Activated naive CD4-positive, alpha-beta T cell treated with anti-CD3 and anti-CD28 coated beads, Interleukin-2, amount 50 U/mL, for 72 hours (primary cell): Measurements from ENCODE around the gene HPCA. TPM values are rescaled to one million over a fixed set of nuclear protein-coding genes. Genes with fewer than 3 reads are reported as not detected.

Source experiments
- ATAC-seq, 2 donors: fragments of 150-1000 bp; cut with Tn5 transposase; 2 replicates each; pipeline ENCODE4 v1.10.0; 2021; ENCODE audit warnings: mild to moderate bottlenecking in 2 of 2, moderate library complexity in 2 of 2
- DNase-seq, 2 donors: peaks; one replicate each; pipeline ENCODE4 v3.0.0; 2021 to 2022; ENCODE audit warnings: low spot score in 2 of 2
- H3K27ac Mint-ChIP-seq, 2 donors: one replicate each; pipeline ENCODE4 v1.8.0; 2022; ENCODE audit warnings: mild to moderate bottlenecking in 2 of 2, mixed read lengths in 2 of 2
- H3K36me3 Mint-ChIP-seq, 2 donors: one replicate each; pipeline ENCODE4 v1.8.0; 2022; ENCODE audit warnings: mixed read lengths in 2 of 2
- H3K9me3 Mint-ChIP-seq, 2 donors: one replicate each; pipeline ENCODE4 v1.8.0; 2022; ENCODE audit warnings: mixed read lengths in 2 of 2
- total RNA-seq, 2 donors: library from RNA; stranded (reverse); gene quantifications; one replicate each; pipeline ENCODE4 v1.2.3, GENCODE V29; 2022

Gene HPCA
- total RNA-seq, 2 donors from 2014 or later = 0.35 to 0.87 TPM

DNA sequence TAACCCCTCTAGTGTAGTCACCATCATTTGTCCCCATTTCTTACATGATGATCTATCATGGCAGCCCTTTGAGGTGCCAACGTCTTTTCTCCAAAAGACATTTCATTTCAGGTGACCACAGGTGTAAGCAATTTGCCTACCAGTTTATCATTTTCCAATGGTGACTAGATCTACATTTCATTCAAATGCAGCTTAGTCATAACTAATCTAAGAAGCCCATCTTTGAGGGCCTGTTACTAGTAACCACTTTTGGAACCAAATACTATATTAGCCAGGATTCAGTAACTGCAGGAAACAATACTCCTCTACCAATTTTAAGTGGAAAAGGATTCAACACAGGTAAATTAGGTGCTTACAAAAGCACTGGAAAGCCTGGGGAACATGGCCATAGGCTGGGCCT lies 45.5 kb downstream of the HPCA start:
- H3K36me3 Mint-ChIP-seq = peaks cover 0 to under 1% of the 10 kb centered on the region in 2 donors
- ATAC-seq (no peak), DNase-seq (no peak)
- no peak overlapping the region for H3K27ac Mint-ChIP-seq
- no peaks in the 10 kb centered on the region for H3K9me3 Mint-ChIP-seq

GRCh38 chr1:32933742-32934322 lies 47.5 kb downstream of the HPCA start:
- ATAC-seq (no peak), DNase-seq (no peak)
- Mint-ChIP-seq H3K9me3 (no peaks in the 10 kb centered on the region), H3K36me3 (peaks cover 0 to 6% of the 10 kb centered on the region in 2 donors), H3K27ac (no peak overlapping the region)

GRCh38 chr1:32934535-32934934 lies 48.2 kb downstream of the HPCA start:
- no peak for ATAC-seq
- H3K9me3 Mint-ChIP-seq = no peaks in the 10 kb centered on the region
- H3K27ac Mint-ChIP-seq = no peak overlapping the region
- peaks cover 0 to 6% of the 10 kb centered on the region in 2 donors for H3K36me3 Mint-ChIP-seq
- DNase-seq = no peak

GRCh38 chr1:32937061-32937460 lies 50.8 kb downstream of the HPCA start:
- DNase-seq = no peak
- Mint-ChIP-seq H3K9me3 (no peaks in the 10 kb centered on the region), H3K27ac (peak overlapping the region; percentile 51 to 57), H3K36me3 (peaks cover 0 to 6% of the 10 kb centered on the region in 2 donors)
- no peak for ATAC-seq

DNA sequence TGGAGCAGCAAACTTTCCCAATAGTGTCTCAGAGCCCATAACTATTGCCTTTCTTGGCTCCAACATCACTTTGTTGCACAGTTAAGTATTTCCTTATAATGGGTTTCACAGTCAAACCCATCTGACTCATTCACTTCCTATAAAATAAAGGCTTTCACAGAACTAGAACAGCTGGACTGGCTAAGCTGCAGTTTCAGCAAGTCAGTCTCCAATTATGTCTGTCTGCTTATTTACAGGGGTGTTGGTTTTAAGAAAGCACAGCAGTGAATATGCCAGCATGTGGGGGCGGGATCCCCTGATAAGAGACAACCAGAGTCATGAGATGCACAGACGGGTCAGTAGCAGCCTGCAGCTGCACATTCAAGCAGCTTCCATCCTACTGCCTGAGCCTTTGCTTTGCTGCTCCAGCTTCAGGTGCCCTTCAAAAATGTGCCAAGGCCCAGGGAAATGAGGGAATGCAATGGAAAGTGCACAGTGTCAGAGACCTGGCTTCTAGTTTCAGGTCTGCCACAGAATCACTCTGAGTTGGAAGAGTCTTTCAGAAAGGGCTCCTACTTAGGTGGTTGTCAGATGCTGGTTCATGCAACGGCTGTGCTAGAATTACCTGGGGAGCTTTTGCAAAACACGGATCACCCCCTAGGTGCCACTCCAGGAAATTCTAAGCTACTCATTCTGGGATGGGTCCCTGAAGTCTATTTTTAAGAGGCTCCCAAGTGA lies 53.5 kb downstream of the HPCA start:
- DNase-seq (peak in 1 of 2 donors; percentile 17), ATAC-seq (peak; percentile 74 to 83)
- H3K27ac Mint-ChIP-seq = peak overlapping the region; percentile 46 to 65
- no peaks in the 10 kb centered on the region for H3K9me3 Mint-ChIP-seq
- H3K36me3 Mint-ChIP-seq = peaks cover 0 to 22% of the 10 kb centered on the region in 2 donors

DNA sequence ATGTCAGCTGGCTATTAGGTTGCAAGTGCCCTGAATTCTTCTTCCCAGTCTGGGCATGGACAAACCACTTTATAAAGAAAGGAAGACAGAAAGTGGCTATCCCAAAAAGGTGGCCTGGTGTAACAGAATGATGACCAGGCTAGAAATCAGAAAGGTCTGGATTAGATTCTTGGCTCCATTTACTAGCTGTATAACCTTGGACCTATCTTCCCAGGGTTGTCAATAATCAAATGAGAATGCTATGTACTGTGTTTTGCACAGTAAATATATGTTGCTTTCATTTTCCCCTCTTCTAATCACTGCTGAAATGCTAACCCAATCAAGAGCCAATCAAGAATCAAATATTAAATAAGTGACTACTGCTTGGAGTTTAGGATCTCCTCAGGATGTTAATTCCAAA lies 57.9 kb downstream of the HPCA start:
- Mint-ChIP-seq H3K27ac (peak overlapping the region in 1 of 2 donors; percentile 4), H3K9me3 (no peaks in the 10 kb centered on the region), H3K36me3 (peaks cover 0 to 16% of the 10 kb centered on the region in 2 donors)
- DNase-seq (no peak), ATAC-seq (no peak)

Other genes with a start within 250 kb of the HPCA start
- 10 to 100 TPM; 53.2 to 58.5 TPM for gene ZBTB8OS, start 235.9 kb upstream of the HPCA start, total RNA-seq
- 100 to 1,000 TPM; 346 to 359 TPM for gene RBBP4, start 235.3 kb upstream of the HPCA start, total RNA-seq
- gene SYNC, start 183.7 kb upstream of the HPCA start, total RNA-seq = not detected
- 100 to 1,000 TPM; 217 to 236 TPM for gene YARS1, start 69.1 kb upstream of the HPCA start, total RNA-seq
- 10 to 100 TPM; 41.5 to 73.0 TPM for gene S100PBP, start 68.8 kb upstream of the HPCA start, total RNA-seq
- gene FNDC5, start 15.6 kb upstream of the HPCA start, total RNA-seq = not detected
- 1 to 10 TPM in 1 of 2 donors, not detected in 1; 1.6 TPM for gene TMEM54, start 14.9 kb downstream of the HPCA start, total RNA-seq
- gene RNF19B, start 78.3 kb downstream of the HPCA start, total RNA-seq = 10 to 100 TPM; 11.5 to 31.6 TPM
- gene AK2, start 150.4 kb downstream of the HPCA start, total RNA-seq = 100 to 1,000 TPM; 257 to 425 TPM
- 1 to 10 TPM; 1.2 to 2.1 TPM for gene AZIN2, start 194.7 kb downstream of the HPCA start, total RNA-seq